GM19328 (cell line): ENCODE data around the gene MEF2B.
A peak's percentile ranks its signal among the peaks of the same experiment; 100 is the strongest.

Source experiments
- ATAC-seq: cut with Tn5 transposase; IDR thresholded peaks from one replicate; pipeline ENCODE4 v1.9.1; 2021; ENCODE audit warnings: mild to moderate bottlenecking, moderate library complexity; ENCODE audit not compliant: unreplicated experiment

Gene MEF2B

GRCh38 chr19:19170053-19170872 lies at the start of gene MEF2B:
MEF2B (minus strand) TSS chr19:19170263; CDS start chr19:19150735, 19,528 bp downstream.
- no peak for ATAC-seq

- ATAC-seq, result no peak
These were observed 48.8 kb upstream of the MEF2B start for GRCh38 chr19:19218911-19219310.

GRCh38 chr19:19217099-19217498 lies 47.0 kb upstream of the MEF2B start:
- ATAC-seq, result no peak

- no peak for ATAC-seq
These were observed 45.7 kb upstream of the MEF2B start for GRCh38 chr19:19215792-19216191.

- no peak for ATAC-seq
These were observed 44.8 kb upstream of the MEF2B start for GRCh38 chr19:19214892-19215291.

- no peak for ATAC-seq
These were observed 44.1 kb upstream of the MEF2B start for GRCh38 chr19:19214159-19214490.

GRCh38 chr19:19213426-19214158 lies 43.5 kb upstream of the MEF2B start:
- no peak for ATAC-seq

GRCh38 chr19:19212916-19213315 lies 42.9 kb upstream of the MEF2B start:
- no peak for ATAC-seq

- no peak for ATAC-seq
These were observed 41.7 kb upstream of the MEF2B start, which contains the start of gene NCAN for GRCh38 chr19:19211499-19212420. NCAN (plus strand) TSS chr19:19211958; CDS start chr19:19216954, 4,996 bp downstream.

- ATAC-seq, result no peak
These were observed 39.3 kb upstream of the MEF2B start for GRCh38 chr19:19209372-19209771.

- no peak for ATAC-seq
These were observed 37.8 kb upstream of the MEF2B start for GRCh38 chr19:19207637-19208572.

GRCh38 chr19:19206938-19207337 lies 36.9 kb upstream of the MEF2B start:
- no peak for ATAC-seq

- no peak for ATAC-seq
These were observed 35.6 kb upstream of the MEF2B start for GRCh38 chr19:19205416-19206410.

- ATAC-seq, result no peak
These were observed 34.1 kb upstream of the MEF2B start for GRCh38 chr19:19204181-19204580.

GRCh38 chr19:19203012-19203856 lies 33.2 kb upstream of the MEF2B start, which contains the start of gene NR2C2AP:
NR2C2AP (minus strand) TSS chr19:19203414; CDS start chr19:19203060, 354 bp downstream.
- peak; percentile 80 for ATAC-seq

- no peak for ATAC-seq
These were observed 32.6 kb upstream of the MEF2B start for GRCh38 chr19:19202707-19203011.

- no peak for ATAC-seq
These were observed 31.9 kb upstream of the MEF2B start for GRCh38 chr19:19201697-19202630.
